Stimulated activated naive B cell treated with anti-CD40 and anti-IgM and Interleukin-4, amounts not matched to agents 10 μg/mL and 1 μg/mL and 100 μg/mL, for 72 hours (primary cell): ENCODE results near the gene ZNF221.

Source experiments
- ATAC-seq, 2 donors: fragments of 150-1000 bp; cut with Tn5 transposase; replicated peaks; 2 replicates each; pipeline ENCODE4 v1.10.0; 2021; ENCODE audit warnings: moderate library complexity in 1 of 2
- DNase-seq: peaks from one replicate; pipeline ENCODE4 v3.0.0; 2021
- H3K27ac Mint-ChIP-seq: one replicate; pipeline ENCODE4 v1.8.0; 2022; ENCODE audit warnings: mild to moderate bottlenecking, mixed read lengths
- H3K27me3 Mint-ChIP-seq, 2 donors: one replicate each; pipeline ENCODE4 v1.8.0; 2022; ENCODE audit warnings: mixed read lengths in 2 of 2
- H3K36me3 Mint-ChIP-seq, 2 donors: one replicate each; pipeline ENCODE4 v1.8.0; 2022; ENCODE audit warnings: mixed read lengths in 2 of 2, mild to moderate bottlenecking in 1 of 2
- H3K4me1 Mint-ChIP-seq, 2 donors: one replicate each; pipeline ENCODE4 v1.8.0; 2022; ENCODE audit warnings: mixed read lengths in 2 of 2, mild to moderate bottlenecking in 1 of 2
- H3K4me3 Mint-ChIP-seq, 2 donors: one replicate each; pipeline ENCODE4 v1.8.0; 2022; ENCODE audit warnings: mild to moderate bottlenecking in 2 of 2, mixed read lengths in 2 of 2, moderate library complexity in 1 of 2
- H3K9me3 Mint-ChIP-seq, 2 donors: one replicate each; pipeline ENCODE4 v1.8.0; 2022; ENCODE audit warnings: mixed read lengths in 2 of 2, mild to moderate bottlenecking in 1 of 2

The ZNF221 gene

DNA sequence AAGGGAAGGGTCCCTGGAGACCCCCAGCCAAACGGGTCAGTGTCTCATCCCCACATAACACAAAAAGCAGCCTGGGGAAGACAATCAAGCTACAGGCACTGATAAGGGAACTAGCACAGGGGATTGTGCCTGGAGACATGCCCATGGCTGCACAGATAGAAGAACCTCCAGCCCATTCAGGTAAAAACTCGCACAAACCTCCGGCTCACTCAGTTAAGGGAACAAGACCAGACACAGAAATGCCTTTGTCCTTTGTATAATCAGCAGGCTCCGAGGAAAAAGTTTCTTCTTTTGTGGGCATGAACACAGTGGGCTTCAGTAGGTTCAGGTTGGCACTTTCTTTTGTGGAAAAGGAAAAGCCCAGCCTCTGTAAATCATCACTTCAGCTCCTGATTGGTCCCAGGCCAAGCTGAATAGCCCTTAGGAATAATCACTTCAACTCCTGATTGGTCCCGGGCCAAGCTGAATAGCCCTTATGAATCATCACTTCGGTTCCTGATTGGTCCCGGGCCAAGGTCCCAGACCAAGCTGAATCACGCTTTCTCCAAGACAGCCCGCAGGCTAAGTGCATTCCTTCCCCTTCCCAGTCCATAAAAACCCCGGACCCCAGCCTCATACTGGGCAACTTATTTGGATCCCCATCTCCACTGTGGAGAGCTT lies 46.7 kb downstream of the ZNF221 start:
- DNase-seq (no peak), ATAC-seq (no peak)
- Mint-ChIP-seq H3K36me3 (peaks cover 44 to 54% of the 10 kb centered on the region in 2 donors), H3K4me1 (peaks cover 9 to 10% of the 10 kb centered on the region in 2 donors), H3K4me3 (no peak overlapping the region), H3K27me3 (no peaks in the 10 kb centered on the region), H3K9me3 (peaks cover 18 to 22% of the 10 kb centered on the region in 2 donors), H3K27ac (no peak overlapping the region)

DNA sequence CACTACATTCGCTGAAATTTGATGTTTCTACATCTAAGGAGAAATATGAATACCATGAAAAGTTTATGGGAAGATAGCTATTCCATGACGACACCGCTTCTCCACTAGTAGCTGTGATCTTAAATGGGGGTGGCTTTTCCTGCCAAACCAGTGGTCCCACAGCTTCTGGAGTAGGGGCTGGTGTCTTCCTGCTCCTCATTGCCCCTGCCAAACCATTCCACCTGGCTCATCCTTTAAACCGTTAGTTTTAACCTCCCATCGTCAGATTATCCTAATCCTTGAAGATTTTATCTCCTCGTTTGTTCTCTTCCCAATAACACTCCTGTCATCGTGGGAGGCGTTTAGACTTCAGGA lies 51.2 kb downstream of the ZNF221 start:
- H3K27ac Mint-ChIP-seq: peak overlapping the region; percentile 100
- H3K4me1 Mint-ChIP-seq: peaks cover 13 to 17% of the 10 kb centered on the region in 2 donors
- no peak for DNase-seq

DNA sequence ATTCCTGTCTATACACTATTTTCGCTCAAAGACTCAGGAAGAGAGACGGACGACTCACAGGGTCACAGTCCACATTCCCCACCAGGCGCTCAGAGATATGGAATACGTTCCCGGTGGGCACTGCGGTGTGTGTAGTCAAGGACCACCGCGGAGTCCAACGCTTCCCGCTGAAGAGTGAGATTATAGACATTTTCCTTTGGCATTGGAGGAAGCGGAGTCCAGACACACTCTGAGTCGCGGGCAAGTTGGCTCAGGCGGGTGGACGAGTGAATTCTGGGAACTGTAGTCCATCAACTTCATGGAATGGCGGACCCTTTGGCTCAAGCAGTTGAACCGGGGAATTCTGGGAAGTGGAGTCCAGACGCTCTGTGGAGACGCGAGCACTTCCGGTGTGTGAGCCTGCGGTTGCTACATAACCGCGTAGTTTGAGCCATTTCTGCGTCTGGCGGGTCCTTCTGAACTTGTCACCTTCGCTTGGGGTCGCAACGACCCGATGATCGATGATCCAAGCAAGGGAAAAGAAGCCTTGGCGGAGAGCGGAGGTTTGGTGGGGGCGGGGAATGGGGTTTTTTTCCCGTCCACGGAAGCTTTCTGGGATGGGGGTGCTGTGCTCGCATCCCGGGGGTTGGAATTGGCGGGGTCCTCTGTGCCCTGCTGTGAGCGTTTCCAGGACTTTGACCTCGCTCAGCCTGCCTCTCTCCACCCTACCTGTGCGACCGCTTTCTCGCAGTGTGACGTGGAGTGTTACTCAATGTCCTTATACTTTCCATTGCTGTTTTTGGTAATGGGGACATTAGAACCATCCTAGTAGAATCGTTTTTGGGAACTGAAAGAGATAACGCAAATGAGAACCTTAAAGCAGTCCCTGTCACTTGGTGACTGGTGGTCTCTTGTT lies 51.8 kb downstream of the ZNF221 start, which contains the start of gene ZNF230:
Gene ZNF230 (plus strand): TSS at position 392 of the 895 bp plus-strand sequence. CDS start 4,122 bp downstream, outside the sequence.
- Mint-ChIP-seq H3K9me3 (peaks cover 21 to 24% of the 10 kb centered on the region in 2 donors), H3K27me3 (no peaks in the 10 kb centered on the region), H3K4me1 (peaks cover 15 to 23% of the 10 kb centered on the region in 2 donors), H3K4me3 (peak within 1 kb of the TSS; percentile 97 to 99), H3K27ac (peak within 1 kb of the TSS; percentile 100), H3K36me3 (peaks cover 38 to 45% of the 10 kb centered on the region in 2 donors)
- DNase-seq: peak; percentile 88
- peak; percentile 86 to 89 for ATAC-seq

More for the DNA sequence above, 51.2 kb downstream of the ZNF221 start:
- no peak for ATAC-seq
- peaks cover 17 to 18% of the 10 kb centered on the region in 2 donors for H3K9me3 Mint-ChIP-seq
- H3K4me3 Mint-ChIP-seq: peak overlapping the region; percentile 97 to 99
- peaks cover 35 to 44% of the 10 kb centered on the region in 2 donors for H3K36me3 Mint-ChIP-seq
- no peaks in the 10 kb centered on the region for H3K27me3 Mint-ChIP-seq

DNA sequence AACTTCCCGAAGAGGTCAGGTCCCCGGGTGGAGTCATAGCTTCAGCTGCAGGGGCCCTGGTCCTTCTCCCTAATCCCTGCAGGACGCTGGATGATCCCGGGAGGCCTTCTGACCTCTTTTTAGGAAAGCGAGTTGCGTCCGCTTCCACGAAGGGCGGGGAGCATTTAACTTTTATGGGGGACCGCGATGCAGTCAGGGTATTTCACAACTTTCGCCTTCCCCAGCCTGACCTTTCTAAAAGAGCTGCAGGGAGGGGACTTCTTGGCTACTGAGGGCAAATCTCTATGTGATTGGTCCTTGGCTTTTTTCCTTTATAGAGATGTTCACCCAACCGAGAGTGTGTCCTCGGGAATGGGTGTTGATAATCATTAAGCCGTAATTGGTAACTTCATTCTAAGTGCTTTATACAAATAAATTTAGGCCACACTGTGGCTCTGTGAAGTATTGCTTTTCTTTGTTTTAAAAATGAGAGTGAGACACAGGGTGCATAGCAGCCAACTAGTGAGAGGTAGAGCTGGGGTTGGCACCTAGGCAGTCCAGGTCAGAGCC lies 52.5 kb downstream of the ZNF221 start:
- H3K4me1 Mint-ChIP-seq: peaks cover 15 to 23% of the 10 kb centered on the region in 2 donors
- H3K9me3 Mint-ChIP-seq: peaks cover 18 to 23% of the 10 kb centered on the region in 2 donors
- H3K4me3 Mint-ChIP-seq: peak overlapping the region; percentile 97 to 99
- H3K36me3 Mint-ChIP-seq: peaks cover 40 to 46% of the 10 kb centered on the region in 2 donors
- peak; percentile 57 for DNase-seq
- peak; percentile 55 to 66 for ATAC-seq
- peak overlapping the region; percentile 100 for H3K27ac Mint-ChIP-seq
- no peaks in the 10 kb centered on the region for H3K27me3 Mint-ChIP-seq

DNA sequence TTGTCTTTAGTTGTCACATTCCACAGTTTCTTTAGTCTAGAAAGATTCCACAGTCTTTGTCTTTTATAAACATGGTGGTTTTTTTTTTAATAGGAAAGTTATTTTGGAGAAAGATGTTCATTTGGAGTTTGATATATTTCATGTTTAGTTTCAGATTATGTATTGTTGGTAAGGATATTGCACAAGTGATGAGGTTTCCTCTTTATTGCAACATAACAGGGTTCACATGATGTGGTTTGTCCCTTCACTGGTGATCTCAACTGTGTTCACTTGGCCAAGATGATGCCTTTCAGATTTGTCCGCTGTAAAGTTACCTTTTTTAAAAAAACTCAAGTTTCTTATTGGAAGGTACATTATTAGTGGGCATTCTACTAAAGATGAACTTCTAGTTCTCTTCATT lies 54.9 kb downstream of the ZNF221 start:
- peaks cover 15 to 23% of the 10 kb centered on the region in 2 donors for H3K4me1 Mint-ChIP-seq
- DNase-seq: no peak
- H3K4me3 Mint-ChIP-seq: no peak overlapping the region

DNA sequence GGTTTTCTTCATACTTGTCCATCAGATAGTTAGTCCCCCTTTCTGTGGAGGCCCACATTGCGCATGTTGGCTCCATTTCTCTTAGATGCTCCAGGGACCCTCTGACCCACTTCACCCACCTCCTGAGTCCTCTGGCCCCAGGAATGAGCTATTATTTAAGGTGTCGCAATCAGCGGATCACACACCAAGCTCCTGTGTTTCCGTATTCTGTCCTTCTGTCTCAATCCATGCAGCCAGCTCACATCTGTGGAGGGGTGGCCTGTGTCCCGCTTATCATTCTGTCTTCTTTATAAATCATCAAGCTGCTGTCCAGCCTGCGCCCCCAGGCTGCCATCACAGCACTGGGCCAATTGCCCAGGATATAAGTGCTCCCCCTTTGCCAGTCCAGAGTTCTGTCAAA lies 56.4 kb downstream of the ZNF221 start:
- H3K27ac Mint-ChIP-seq: peak overlapping the region; percentile 33
- H3K4me3 Mint-ChIP-seq: no peak overlapping the region
- ATAC-seq: no peak
- DNase-seq: no peak
- H3K36me3 Mint-ChIP-seq: peaks cover 68 to 78% of the 10 kb centered on the region in 2 donors
- peaks cover 35 to 36% of the 10 kb centered on the region in 2 donors for H3K9me3 Mint-ChIP-seq
- peaks cover 8 to 15% of the 10 kb centered on the region in 2 donors for H3K4me1 Mint-ChIP-seq
- H3K27me3 Mint-ChIP-seq: no peaks in the 10 kb centered on the region

More for the DNA sequence above, 54.9 kb downstream of the ZNF221 start:
- no peak for ATAC-seq
- H3K9me3 Mint-ChIP-seq: peaks cover 28 to 33% of the 10 kb centered on the region in 2 donors
- no peak overlapping the region for H3K27ac Mint-ChIP-seq
- H3K36me3 Mint-ChIP-seq: peaks cover 59 to 66% of the 10 kb centered on the region in 2 donors
- no peaks in the 10 kb centered on the region for H3K27me3 Mint-ChIP-seq

DNA sequence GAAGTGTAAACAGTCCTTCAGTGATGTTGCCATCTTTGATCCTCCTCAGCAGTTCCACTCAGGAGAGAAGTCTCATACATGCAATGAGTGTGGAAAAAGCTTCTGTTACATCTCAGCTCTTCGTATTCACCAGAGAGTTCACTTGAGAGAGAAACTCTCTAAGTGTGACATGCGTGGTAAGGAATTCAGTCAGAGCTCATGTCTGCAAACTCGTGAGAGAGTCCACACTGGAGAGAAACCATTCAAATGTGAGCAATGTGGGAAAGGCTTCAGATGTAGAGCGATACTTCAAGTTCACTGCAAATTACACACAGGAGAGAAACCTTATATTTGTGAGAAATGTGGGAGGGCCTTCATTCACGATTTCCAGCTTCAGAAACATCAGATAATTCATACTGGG lies 59.4 kb downstream of the ZNF221 start:
- Mint-ChIP-seq H3K4me1 (peaks cover 2 to 8% of the 10 kb centered on the region in 2 donors), H3K27ac (no peak overlapping the region), H3K9me3 (peaks cover 48 to 51% of the 10 kb centered on the region in 2 donors), H3K36me3 (peaks cover 80 to 89% of the 10 kb centered on the region in 2 donors), H3K4me3 (no peak overlapping the region), H3K27me3 (no peaks in the 10 kb centered on the region)
- DNase-seq (no peak), ATAC-seq (no peak)
